Left ventricle myocardium inferior (tissue), 1 donor: ENCODE data around the gene DENND1A. TPM values are rescaled to one million over a fixed set of nuclear protein-coding genes. Genes with fewer than 3 reads are reported as not detected.

Experiments used
- DNase-seq: peaks from one replicate; pipeline ENCODE4 v3.0.0-alpha.2; 2020
- H3K27ac ChIP-seq: fragments of 200-600 bp; replicated peaks from 2 replicates; pipeline ENCODE4 v1.8.0; 2021
- H3K27me3 ChIP-seq: fragments of 200-600 bp; 2 replicates; pipeline ENCODE4 v1.8.0; 2021; ENCODE audit warnings: low read depth
- H3K36me3 ChIP-seq: fragments of 200-600 bp; 2 replicates; pipeline ENCODE4 v1.8.0; 2021
- H3K4me1 ChIP-seq: fragments of 200-600 bp; 2 replicates; pipeline ENCODE4 v1.8.0; 2021
- H3K4me3 ChIP-seq: fragments of 200-600 bp; 2 replicates; pipeline ENCODE4 v1.8.0; 2021; ENCODE audit warnings: mild to moderate bottlenecking, moderate library complexity
- H3K9me3 ChIP-seq: fragments of 200-600 bp; replicated peaks from 2 replicates; pipeline ENCODE4 v1.8.0; 2021
- CTCF ChIP-seq: fragments of 200-600 bp; IDR thresholded peaks from 2 replicates; pipeline ENCODE4 v1.8.0; 2021; ENCODE audit warnings: antibody characterized with exemption, mild to moderate bottlenecking, borderline replicate concordance
- intact Hi-C: fragments of 100-400 bp; cut with micrococcal nuclease; formaldehyde crosslinking; loops from one replicate; pipeline ENCODE4 v1.11.0; 2022
- total RNA-seq: library from RNA; stranded (reverse); fragmentation: NEBNext Ultra II Directional; extraction: Animal tissue kit (Norgen Biotek cat#: 25700); gene quantifications from one replicate; pipeline ENCODE4 v1.2.1, GENCODE V29; 2021
- donor health status: DM: no; HTN: yes; CAD: no; lungs with severe emphysema.

The DENND1A gene
- total RNA-seq, 1 donor from 2014 or later, result 12.2 TPM

- intact Hi-C loops, result loop anchor here (10.0 kb wide), 1 partner anchor 502 kb away; no protein-coding TSS in a partner anchor
- DNase-seq, result no peak
These were observed 387.3 kb downstream of the DENND1A start for GRCh38 chr9:123542435-123543225.

GRCh38 chr9:123541411-123541810 is 388.5 kb downstream of the DENND1A start:
- intact Hi-C loops, result loop anchor here (10.0 kb wide), 1 partner anchor 503 kb away; no protein-coding TSS in a partner anchor
- no peak for DNase-seq
- TF ChIP-seq CTCF, result no peak

More at GRCh38 chr9:123542435-123543225, 387.3 kb downstream of the DENND1A start:
- H3K4me3 ChIP-seq, result no peak overlapping the region
- peaks cover 16% of the 10 kb centered on the region for H3K4me1 ChIP-seq
- no peak overlapping the region for H3K27ac ChIP-seq
- no peaks in the 10 kb centered on the region for H3K36me3 ChIP-seq
- H3K9me3 ChIP-seq, result no peaks in the 10 kb centered on the region
- no peaks in the 10 kb centered on the region for H3K27me3 ChIP-seq
- TF ChIP-seq CTCF, result no peak

GRCh38 chr9:123540457-123540856 is 389.5 kb downstream of the DENND1A start:
- H3K27ac ChIP-seq, result no peak overlapping the region
- H3K4me3 ChIP-seq, result no peak overlapping the region
- H3K27me3 ChIP-seq, result no peaks in the 10 kb centered on the region
- no peaks in the 10 kb centered on the region for H3K9me3 ChIP-seq
- intact Hi-C loops, result loop anchor here (10.0 kb wide), 1 partner anchor 504 kb away; no protein-coding TSS in a partner anchor
- no peak for TF ChIP-seq CTCF
- no peaks in the 10 kb centered on the region for H3K36me3 ChIP-seq
- H3K4me1 ChIP-seq, result peaks cover 16% of the 10 kb centered on the region
- no peak for DNase-seq

More at GRCh38 chr9:123541411-123541810, 388.5 kb downstream of the DENND1A start:
- no peaks in the 10 kb centered on the region for H3K9me3 ChIP-seq
- peaks cover 16% of the 10 kb centered on the region for H3K4me1 ChIP-seq
- no peak overlapping the region for H3K4me3 ChIP-seq
- no peak overlapping the region for H3K27ac ChIP-seq
- no peaks in the 10 kb centered on the region for H3K27me3 ChIP-seq
- H3K36me3 ChIP-seq, result no peaks in the 10 kb centered on the region

GRCh38 chr9:123537809-123538208 is 392.1 kb downstream of the DENND1A start:
- intact Hi-C loops, result no loop called here
- Histone ChIP-seq H3K27ac (no peak overlapping the region), H3K4me1 (peaks cover 16% of the 10 kb centered on the region), H3K9me3 (no peaks in the 10 kb centered on the region), H3K4me3 (no peak overlapping the region), H3K27me3 (no peaks in the 10 kb centered on the region), H3K36me3 (peaks cover 6% of the 10 kb centered on the region)
- no peak for DNase-seq
- no peak for TF ChIP-seq CTCF

- no peak overlapping the region for H3K4me3 ChIP-seq
- no peak overlapping the region for H3K27ac ChIP-seq
- no peaks in the 10 kb centered on the region for H3K9me3 ChIP-seq
- no peak for DNase-seq
- no peak for TF ChIP-seq CTCF
- H3K36me3 ChIP-seq, result peaks cover 6% of the 10 kb centered on the region
- H3K4me1 ChIP-seq, result peaks cover 11% of the 10 kb centered on the region
- intact Hi-C loops, result no loop called here
- H3K27me3 ChIP-seq, result no peaks in the 10 kb centered on the region
These were observed 393.5 kb downstream of the DENND1A start for GRCh38 chr9:123536455-123536868.
